SK-N-MC (cell line): ENCODE results near the gene ERCC3.

ENCODE experiments used
- EZH2 ChIP-seq: fragments of 200-600 bp; sonication (generic); IDR thresholded peaks from one replicate; pipeline ENCODE4 v1.6.1; 2017; ENCODE audit warnings: antibody characterized with exemption
- POLR2AphosphoS5 ChIP-seq: IDR thresholded peaks from 2 replicates; pipeline ENCODE4 v1.6.1; 2012; ENCODE audit warnings: mild to moderate bottlenecking, low read depth, low read length, borderline replicate concordance

DNA sequence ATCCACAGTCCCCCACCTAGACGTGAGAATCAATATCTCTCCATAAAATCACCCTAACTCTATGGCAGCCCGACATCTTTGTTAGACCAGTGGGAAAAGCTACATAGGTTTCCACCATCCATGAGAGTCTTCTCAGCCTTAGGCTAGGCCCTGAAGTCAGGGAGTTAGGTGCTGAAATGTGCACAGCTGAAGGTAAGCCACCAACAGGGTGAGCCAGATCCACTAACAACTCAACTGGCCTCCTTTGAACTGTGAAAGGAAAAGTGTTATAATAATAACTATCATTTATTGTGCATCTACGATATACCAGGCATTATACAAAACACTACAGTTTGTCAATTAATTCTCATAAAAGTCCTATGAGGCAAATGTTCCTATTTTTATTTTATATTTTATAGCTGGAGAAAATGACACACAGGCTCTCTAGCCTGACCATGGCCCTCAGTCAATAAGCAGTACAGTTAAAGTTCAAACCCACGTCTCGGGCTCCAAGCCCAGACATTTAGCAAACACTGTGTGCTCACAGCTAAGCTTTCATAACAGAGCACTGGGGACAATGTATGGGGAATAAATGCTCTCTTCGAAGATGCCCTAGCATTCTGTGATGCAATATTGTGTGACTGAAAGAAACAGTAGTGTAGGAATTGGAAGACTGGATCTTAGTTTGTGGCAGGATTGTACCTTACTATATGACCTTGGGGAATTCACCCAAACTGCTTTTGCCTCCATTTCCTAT, 62.6 kb downstream of the ERCC3 start:
- no peak for TF ChIP-seq POLR2AphosphoS5
- TF ChIP-seq EZH2 = no peak
